HepG2 (cell line): ENCODE results near the gene CYYR1. TPM values are rescaled to one million over a fixed set of nuclear protein-coding genes. Genes with fewer than 3 reads are reported as not detected.

ENCODE experiments used
- ATAC-seq: fragments of 200-7000 bp; cut with Tn5 transposase; 3 replicates; pipeline ENCODE4 v1.9.1; 2020; ENCODE audit warnings: mild to moderate bottlenecking, moderate library complexity
- BruUV-seq: library from RNA; stranded (reverse); fragments of 400-500 nt; replicated peaks from 2 replicates; lab custom pipeline; 2021; lab: Mats Ljungman, UMichigan
- CTCF ChIA-PET: fragments of 300-600 bp; formaldehyde crosslinking; extraction: SDS; loops from one replicate; lab custom pipeline; 2021; ENCODE audit warnings: low total read pairs, inconsistent platforms, low intra/inter-chr PET ratio; lab: Yijun Ruan, JAX
- POLR2A ChIA-PET: fragments of 350-600 bp; sonication (Branson Sonifier 250); formaldehyde crosslinking; loops from one replicate; lab custom pipeline; 2020; ENCODE audit warnings: antibody characterized with exemption, inconsistent platforms; lab: Yijun Ruan, JAX
- DNase-seq: peaks from one replicate; pipeline ENCODE4 v3.0.0-alpha.2; 2015; ENCODE audit warnings: low spot score
- FAIRE-seq: peaks from 3 replicates; lab custom pipeline; 2011; peaks lifted over from hg19 to GRCh38; lab: Jason Lieb, UNC
- H2AFZ ChIP-seq: one replicate; pipeline ENCODE4 v1.6.1; 2011; ENCODE audit warnings: low read length, inconsistent platforms
- H3K27ac ChIP-seq: fragments of 300-600 bp; 3 replicates; pipeline ENCODE4 v1.8.0; 2011; ENCODE audit warnings: mixed run types, mild to moderate bottlenecking, mixed read lengths, low read length, inconsistent platforms; ENCODE audit not compliant: insufficient read depth; ENCODE audit errors: extremely low read length
- H3K27me3 ChIP-seq, 2 experiments: fragments of 200-600 bp in 1 of 2; 2 replicates in 1 of 2; 3 replicates in 1 of 2; pipeline versions ENCODE4 v1.6.0 to v1.8.0; 2011; ENCODE audit warnings: low read length in 2 of 2, mild to moderate bottlenecking in 2 of 2, moderate library complexity in 2 of 2, inconsistent platforms in 1 of 2; ENCODE audit not compliant: insufficient read depth in 2 of 2, control insufficient read depth in 1 of 2
- H3K36me3 ChIP-seq, 2 experiments: fragments of 200-600 bp in 1 of 2; replicated peaks in 1 of 2; 2 replicates in 1 of 2; 3 replicates in 1 of 2; pipeline versions ENCODE4 v1.5.1 to v1.8.0; 2011; ENCODE audit warnings: low read length in 2 of 2, inconsistent platforms in 1 of 2; ENCODE audit not compliant: insufficient read depth in 2 of 2, control insufficient read depth in 1 of 2
- H3K4me1 ChIP-seq: 2 replicates; pipeline ENCODE4 v1.5.1; 2012; ENCODE audit warnings: low read length, inconsistent platforms; ENCODE audit not compliant: insufficient read depth
- H3K4me2 ChIP-seq: 2 replicates; pipeline ENCODE4 v1.6.0; 2011; ENCODE audit warnings: low read depth, low read length, inconsistent platforms
- H3K4me3 ChIP-seq, 3 experiments: fragments of 200-600 bp in 1 of 3; sonication (generic), shearing (Covaris generic) in 1 of 3; replicated peaks in 1 of 3; 2 replicates each; pipeline ENCODE4 v1.5.1; 2011 to 2016; ENCODE audit warnings: low read length in 3 of 3, inconsistent platforms in 2 of 3, low read depth in 2 of 3, mild to moderate bottlenecking in 2 of 3, control low read depth in 1 of 3, mixed read lengths in 1 of 3; ENCODE audit not compliant: insufficient read depth in 1 of 3
- H3K79me2 ChIP-seq: one replicate; pipeline ENCODE4 v1.6.1; 2011; ENCODE audit warnings: low read length, inconsistent platforms; ENCODE audit not compliant: insufficient read depth
- H3K9ac ChIP-seq: 2 replicates; pipeline ENCODE4 v1.6.0; 2011; ENCODE audit warnings: mild to moderate bottlenecking, low read depth, low read length, inconsistent platforms; ENCODE audit not compliant: insufficient read depth
- H3K9me3 ChIP-seq: 2 replicates; pipeline ENCODE4 v1.5.1; 2012; ENCODE audit warnings: mild to moderate bottlenecking, low read length
- H4K20me1 ChIP-seq: 2 replicates; pipeline ENCODE4 v1.6.0; 2011; ENCODE audit warnings: inconsistent platforms, mild to moderate bottlenecking, low read length, moderate library complexity; ENCODE audit not compliant: insufficient read depth
- HNRNPK ChIP-seq: fragments of 200-400 bp; formaldehyde crosslinking; IDR thresholded peaks from 2 replicates; pipeline ENCODE4 v1.6.1; 2018; ENCODE audit warnings: low read length, low read depth, moderate library complexity, mild to moderate bottlenecking; ENCODE audit not compliant: poor library complexity, severe bottlenecking
- HOXA7 ChIP-seq: sonication (generic); formaldehyde crosslinking; IDR thresholded peaks from 2 replicates; pipeline ENCODE4 v1.8.1; 2022; ENCODE audit warnings: mild to moderate bottlenecking, missing genetic modification reagents, moderate library complexity
- KDM5B ChIP-seq: sonication (generic); formaldehyde crosslinking; IDR thresholded peaks from 2 replicates; pipeline ENCODE4 v1.4.0; 2020; ENCODE audit warnings: missing genetic modification reagents, mild to moderate bottlenecking, borderline replicate concordance
- SALL2 ChIP-seq: sonication (generic); formaldehyde crosslinking; IDR thresholded peaks from 2 replicates; pipeline ENCODE4 v1.8.1; 2023; ENCODE audit warnings: mild to moderate bottlenecking, missing genetic modification reagents, inconsistent platforms
- TBL1XR1 ChIP-seq: fragments of 150-350 bp; IDR thresholded peaks from 2 replicates; pipeline ENCODE4 v1.6.1; 2014; ENCODE audit warnings: borderline replicate concordance, low read length; ENCODE audit not compliant: partially characterized antibody
- ZNF33B ChIP-seq: sonication (generic); formaldehyde crosslinking; IDR thresholded peaks from 2 replicates; pipeline ENCODE4 v1.5.1; 2020; ENCODE audit warnings: mild to moderate bottlenecking, missing genetic modification reagents
- ZNF501 ChIP-seq: sonication (generic); formaldehyde crosslinking; IDR thresholded peaks from 2 replicates; pipeline ENCODE4 v1.5.1; 2020; ENCODE audit warnings: mild to moderate bottlenecking, moderate library complexity, missing genetic modification reagents
- ZNF891 ChIP-seq: sonication (generic); formaldehyde crosslinking; IDR thresholded peaks from 2 replicates; pipeline ENCODE4 v1.5.0; 2020; ENCODE audit warnings: mild to moderate bottlenecking, missing genetic modification reagents
- WGBS: methylation state at CpG from one replicate; pipeline ENCODE4 v1.1.6; 2017; ENCODE audit warnings: low lambda C conversion rate; 5-methylcytosine and 5-hydroxymethylcytosine counted together
- in situ Hi-C: cut with HindIII; loops from 2 replicates; pipeline ENCODE4 v1.10.0; 2017; ENCODE audit warnings: low pct_unique_long_range_greater_than_20kb; ENCODE audit not compliant: extremely low pct_ligation_motif_present
- intact Hi-C: fragments of 100-400 bp; cut with micrococcal nuclease; formaldehyde crosslinking; loops from one replicate; pipeline ENCODE4 v1.10.0; 2022; ENCODE audit not compliant: unreplicated experiment
- polyA plus RNA-seq, 8 experiments: library from polyadenylated mRNA; depleted of rRNA in 3 of 8; stranded (reverse) in 7 of 8; unstranded in 1 of 8; fragments of >200 nt; fragmentation: Illumina TruSeq in 4 of 8; extraction: Trizol in 4 of 8; gene quantifications; 2 replicates each; pipeline versions ENCODE4 v1.2.1 to v1.2.3, GENCODE V29; 2011 to 2016; ENCODE audit warnings: low read depth in 4 of 8, missing spikeins in 1 of 8, mixed read lengths in 1 of 8; ENCODE audit not compliant: insufficient read depth in 1 of 8
- total RNA-seq, 5 experiments: library from RNA; depleted of rRNA; stranded (reverse); fragments of >200 nt; fragmentation: Illumina TruSeq; extraction: Trizol; gene quantifications; 2 replicates each; pipeline ENCODE4 v1.2.3, GENCODE V29; 2016; ENCODE audit warnings: low read depth in 1 of 5
- TF ChIP-seq, protein P1 (sequence below): sonication (generic); formaldehyde crosslinking; IDR thresholded peaks from 2 replicates; pipeline ENCODE4 v1.4.0; 2020; ENCODE audit warnings: low read depth, missing genetic modification reagents
- TF ChIP-seq, protein P2 (sequence below): sonication (generic); formaldehyde crosslinking; IDR thresholded peaks from 2 replicates; pipeline ENCODE4 v1.4.0; 2020; ENCODE audit warnings: mild to moderate bottlenecking, low read depth, missing genetic modification reagents
- TF ChIP-seq, protein P3 (sequence below): sonication (generic); formaldehyde crosslinking; IDR thresholded peaks from 2 replicates; pipeline ENCODE4 v1.5.0; 2020; ENCODE audit warnings: mild to moderate bottlenecking, missing genetic modification reagents, borderline replicate concordance
- TF ChIP-seq, protein P4 (sequence below): sonication (generic); IDR thresholded peaks from 2 replicates; pipeline ENCODE4 v1.6.1; 2016; ENCODE audit warnings: low read depth, borderline replicate concordance

CYYR1 gene
- total and polyA plus RNA-seq, 2 of the 13 experiments (the other 11 are each of a cell fraction or from before 2014, with no cell fraction given), result not detected

DNA sequence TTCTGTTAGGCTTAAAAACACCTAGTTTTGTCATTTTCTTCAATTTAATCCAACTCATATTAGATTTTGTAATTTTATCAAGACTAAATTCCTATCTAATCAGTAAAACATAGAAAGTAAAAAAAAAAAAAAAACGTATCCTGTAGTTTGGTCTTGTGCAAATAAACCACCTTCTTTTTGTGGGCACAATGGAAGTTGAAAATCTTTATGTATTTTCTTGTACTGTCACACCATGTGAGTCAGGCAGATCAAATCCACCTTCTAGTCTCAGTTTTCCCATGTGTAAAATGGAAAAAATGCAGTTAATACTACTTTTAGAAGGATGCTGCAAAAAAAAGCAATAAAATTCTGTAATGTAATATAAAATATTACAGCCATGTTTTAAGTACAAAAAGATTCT, 129.8 kb downstream of the CYYR1 start:
- no peak overlapping the region for H2AFZ ChIP-seq
- intact Hi-C loops (no loop called here), in situ Hi-C loops (no loop called here)
- no peak overlapping the region for H3K4me3 ChIP-seq
- ATAC-seq (no peak), FAIRE-seq (no peak), DNase-seq (no peak)
- H3K36me3 ChIP-seq, result no peaks in the 10 kb centered on the region
- no peaks in the 10 kb centered on the region for H3K4me1 ChIP-seq
- H3K27ac ChIP-seq, result no peak overlapping the region
- H4K20me1 ChIP-seq, result no peaks in the 10 kb centered on the region
- no peaks in the 10 kb centered on the region for H3K27me3 ChIP-seq
- H3K9me3 ChIP-seq, result peaks cover 82% of the 10 kb centered on the region
- WGBS, result 2% methylated on average over 1 of the region's 1 CpG
- no peak overlapping the region for H3K4me2 ChIP-seq
- TF ChIP-seq SALL2 (no peak), HNRNPK (no peak), HOXA7 (CRISPR knock-in tag) (no peak), TBL1XR1 (no peak), ZNF891 (CRISPR knock-in tag) (no peak), ZNF501 (CRISPR knock-in tag) (no peak), ZNF33B (no peak), KDM5B (CRISPR knock-in tag) (no peak)
- TF ChIP-seq, protein P1, sequence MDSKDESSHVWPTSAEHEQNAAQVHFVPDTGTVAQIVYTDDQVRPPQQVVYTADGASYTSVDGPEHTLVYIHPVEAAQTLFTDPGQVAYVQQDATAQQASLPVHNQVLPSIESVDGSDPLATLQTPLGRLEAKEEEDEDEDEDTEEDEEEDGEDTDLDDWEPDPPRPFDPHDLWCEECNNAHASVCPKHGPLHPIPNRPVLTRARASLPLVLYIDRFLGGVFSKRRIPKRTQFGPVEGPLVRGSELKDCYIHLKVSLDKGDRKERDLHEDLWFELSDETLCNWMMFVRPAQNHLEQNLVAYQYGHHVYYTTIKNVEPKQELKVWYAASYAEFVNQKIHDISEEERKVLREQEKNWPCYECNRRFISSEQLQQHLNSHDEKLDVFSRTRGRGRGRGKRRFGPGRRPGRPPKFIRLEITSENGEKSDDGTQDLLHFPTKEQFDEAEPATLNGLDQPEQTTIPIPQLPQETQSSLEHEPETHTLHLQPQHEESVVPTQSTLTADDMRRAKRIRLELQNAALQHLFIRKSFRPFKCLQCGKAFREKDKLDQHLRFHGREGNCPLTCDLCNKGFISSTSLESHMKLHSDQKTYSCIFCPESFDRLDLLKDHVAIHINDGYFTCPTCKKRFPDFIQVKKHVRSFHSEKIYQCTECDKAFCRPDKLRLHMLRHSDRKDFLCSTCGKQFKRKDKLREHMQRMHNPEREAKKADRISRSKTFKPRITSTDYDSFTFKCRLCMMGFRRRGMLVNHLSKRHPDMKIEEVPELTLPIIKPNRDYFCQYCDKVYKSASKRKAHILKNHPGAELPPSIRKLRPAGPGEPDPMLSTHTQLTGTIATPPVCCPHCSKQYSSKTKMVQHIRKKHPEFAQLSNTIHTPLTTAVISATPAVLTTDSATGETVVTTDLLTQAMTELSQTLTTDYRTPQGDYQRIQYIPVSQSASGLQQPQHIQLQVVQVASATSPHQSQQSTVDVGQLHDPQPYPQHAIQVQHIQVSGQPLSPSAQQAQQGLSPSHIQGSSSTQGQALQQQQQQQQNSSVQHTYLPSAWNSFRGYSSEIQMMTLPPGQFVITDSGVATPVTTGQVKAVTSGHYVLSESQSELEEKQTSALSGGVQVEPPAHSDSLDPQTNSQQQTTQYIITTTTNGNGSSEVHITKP, result no peak
- TF ChIP-seq, protein P2, sequence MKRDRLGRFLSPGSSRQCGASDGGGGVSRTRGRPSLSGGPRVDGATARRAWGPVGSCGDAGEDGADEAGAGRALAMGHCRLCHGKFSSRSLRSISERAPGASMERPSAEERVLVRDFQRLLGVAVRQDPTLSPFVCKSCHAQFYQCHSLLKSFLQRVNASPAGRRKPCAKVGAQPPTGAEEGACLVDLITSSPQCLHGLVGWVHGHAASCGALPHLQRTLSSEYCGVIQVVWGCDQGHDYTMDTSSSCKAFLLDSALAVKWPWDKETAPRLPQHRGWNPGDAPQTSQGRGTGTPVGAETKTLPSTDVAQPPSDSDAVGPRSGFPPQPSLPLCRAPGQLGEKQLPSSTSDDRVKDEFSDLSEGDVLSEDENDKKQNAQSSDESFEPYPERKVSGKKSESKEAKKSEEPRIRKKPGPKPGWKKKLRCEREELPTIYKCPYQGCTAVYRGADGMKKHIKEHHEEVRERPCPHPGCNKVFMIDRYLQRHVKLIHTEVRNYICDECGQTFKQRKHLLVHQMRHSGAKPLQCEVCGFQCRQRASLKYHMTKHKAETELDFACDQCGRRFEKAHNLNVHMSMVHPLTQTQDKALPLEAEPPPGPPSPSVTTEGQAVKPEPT, result no peak
- TF ChIP-seq, protein P3, sequence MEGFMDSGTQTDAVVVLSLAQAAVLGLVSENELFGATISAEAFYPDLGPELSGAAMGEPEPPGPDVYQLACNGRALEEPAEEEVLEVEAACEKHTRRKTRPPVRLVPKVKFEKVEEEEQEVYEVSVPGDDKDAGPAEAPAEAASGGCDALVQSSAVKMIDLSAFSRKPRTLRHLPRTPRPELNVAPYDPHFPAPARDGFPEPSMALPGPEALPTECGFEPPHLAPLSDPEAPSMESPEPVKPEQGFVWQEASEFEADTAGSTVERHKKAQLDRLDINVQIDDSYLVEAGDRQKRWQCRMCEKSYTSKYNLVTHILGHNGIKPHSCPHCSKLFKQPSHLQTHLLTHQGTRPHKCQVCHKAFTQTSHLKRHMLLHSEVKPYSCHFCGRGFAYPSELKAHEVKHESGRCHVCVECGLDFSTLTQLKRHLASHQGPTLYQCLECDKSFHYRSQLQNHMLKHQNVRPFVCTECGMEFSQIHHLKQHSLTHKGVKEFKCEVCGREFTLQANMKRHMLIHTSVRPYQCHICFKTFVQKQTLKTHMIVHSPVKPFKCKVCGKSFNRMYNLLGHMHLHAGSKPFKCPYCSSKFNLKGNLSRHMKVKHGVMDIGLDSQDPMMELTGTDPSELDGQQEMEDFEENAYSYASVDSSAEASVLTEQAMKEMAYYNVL (CRISPR knock-in tag), result no peak
- TF ChIP-seq, protein P4, sequence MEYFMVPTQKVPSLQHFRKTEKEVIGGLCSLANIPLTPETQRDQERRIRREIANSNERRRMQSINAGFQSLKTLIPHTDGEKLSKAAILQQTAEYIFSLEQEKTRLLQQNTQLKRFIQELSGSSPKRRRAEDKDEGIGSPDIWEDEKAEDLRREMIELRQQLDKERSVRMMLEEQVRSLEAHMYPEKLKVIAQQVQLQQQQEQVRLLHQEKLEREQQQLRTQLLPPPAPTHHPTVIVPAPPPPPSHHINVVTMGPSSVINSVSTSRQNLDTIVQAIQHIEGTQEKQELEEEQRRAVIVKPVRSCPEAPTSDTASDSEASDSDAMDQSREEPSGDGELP, result no peak
- POLR2A ChIA-PET, result no interaction called here
- H3K9ac ChIP-seq, result no peak overlapping the region
- CTCF ChIA-PET, result no interaction called here
- H3K79me2 ChIP-seq, result no peaks in the 10 kb centered on the region
- no TSS peak for BruUV-seq
